Activated CD4-positive, alpha-beta T cell treated with anti-CD3 and anti-CD28 coated beads, Interleukin-2, amount 50 U/mL, for 24 hours (primary cell): Measurements from ENCODE around the gene LDLRAD4.

Experiments used
- DNase-seq, 2 donors: peaks; one replicate each; pipeline ENCODE4 v3.0.0-alpha.2; 2020; ENCODE audit warnings: low read depth in 1 of 2, low spot score in 1 of 2

Gene LDLRAD4

GRCh38 chr18:13403786-13404549, 185.4 kb downstream of the LDLRAD4 start:
- DNase-seq: no peak

GRCh38 chr18:13405305-13406038, 186.9 kb downstream of the LDLRAD4 start:
- DNase-seq: no peak

- DNase-seq: no peak
Observed at GRCh38 chr18:13406049-13406615, 187.6 kb downstream of the LDLRAD4 start.

- no peak for DNase-seq
Observed at GRCh38 chr18:13406736-13407135, 188.2 kb downstream of the LDLRAD4 start.

GRCh38 chr18:13407484-13407883, 188.9 kb downstream of the LDLRAD4 start:
- no peak for DNase-seq

- DNase-seq: no peak
Observed at GRCh38 chr18:13409026-13409425, 190.5 kb downstream of the LDLRAD4 start.

- no peak for DNase-seq
Observed at GRCh38 chr18:13409997-13410396, 191.4 kb downstream of the LDLRAD4 start.

GRCh38 chr18:13410471-13410870, 191.9 kb downstream of the LDLRAD4 start:
- DNase-seq: no peak

- DNase-seq: no peak
Observed at GRCh38 chr18:13412017-13412416, 193.5 kb downstream of the LDLRAD4 start.

- DNase-seq: no peak
Observed at GRCh38 chr18:13412901-13413300, 194.3 kb downstream of the LDLRAD4 start.

- DNase-seq: no peak
Observed at GRCh38 chr18:13414102-13414501, 195.5 kb downstream of the LDLRAD4 start.

- no peak for DNase-seq
Observed at GRCh38 chr18:13414521-13414920, 196.0 kb downstream of the LDLRAD4 start.

- no peak for DNase-seq
Observed at GRCh38 chr18:13415736-13416135, 197.2 kb downstream of the LDLRAD4 start.

- no peak for DNase-seq
Observed at GRCh38 chr18:13416208-13416607, 197.6 kb downstream of the LDLRAD4 start.

GRCh38 chr18:13416848-13417247, 198.3 kb downstream of the LDLRAD4 start:
- no peak for DNase-seq

- DNase-seq: no peak
Observed at GRCh38 chr18:13418013-13418710, 199.6 kb downstream of the LDLRAD4 start.

GRCh38 chr18:13420969-13421686, 202.6 kb downstream of the LDLRAD4 start:
- DNase-seq: no peak

- DNase-seq: no peak
Observed at GRCh38 chr18:13422541-13423147, 204.1 kb downstream of the LDLRAD4 start.

GRCh38 chr18:13423352-13423751, 204.8 kb downstream of the LDLRAD4 start:
- DNase-seq: no peak

GRCh38 chr18:13424363-13424762, 205.8 kb downstream of the LDLRAD4 start:
- no peak for DNase-seq
